ENCODE results near the gene PLPP4.

The PLPP4 gene

GRCh38 chr10:120456143-120456625, 843 bp upstream of the PLPP4 start:
- no peak for DNase-seq (ENCODE audit: low spot score)

GRCh38 chr10:120457431-120458172, 575 bp downstream of the PLPP4 start:
- no peak for DNase-seq (ENCODE audit: low spot score)

GRCh38 chr10:120458432-120458831, 1.4 kb downstream of the PLPP4 start:
- DNase-seq (ENCODE audit: low spot score), result peak; percentile 44

- DNase-seq (ENCODE audit: low spot score), result peak; percentile 77
Measured at GRCh38 chr10:120459185-120459584, 2.2 kb downstream of the PLPP4 start.

- no peak for DNase-seq (ENCODE audit: low spot score)
Measured at GRCh38 chr10:120460186-120460585, 3.2 kb downstream of the PLPP4 start.

GRCh38 chr10:120460776-120461175, 3.7 kb downstream of the PLPP4 start:
- no peak for DNase-seq (ENCODE audit: low spot score)

GRCh38 chr10:120462018-120462682, 5.1 kb downstream of the PLPP4 start:
- no peak for DNase-seq (ENCODE audit: low spot score)

GRCh38 chr10:120465138-120465537, 8.1 kb downstream of the PLPP4 start:
- DNase-seq (ENCODE audit: low spot score), result no peak

- no peak for DNase-seq (ENCODE audit: low spot score)
Measured at GRCh38 chr10:120466006-120466405, 9.0 kb downstream of the PLPP4 start.

GRCh38 chr10:120473593-120473992, 16.6 kb downstream of the PLPP4 start:
- DNase-seq (ENCODE audit: low spot score), result no peak

GRCh38 chr10:120474956-120475355, 17.9 kb downstream of the PLPP4 start:
- no peak for DNase-seq (ENCODE audit: low spot score)

- DNase-seq (ENCODE audit: low spot score), result no peak
Measured at GRCh38 chr10:120475844-120476791, 19.1 kb downstream of the PLPP4 start.

- no peak for DNase-seq (ENCODE audit: low spot score)
Measured at GRCh38 chr10:120477021-120477742, 20.2 kb downstream of the PLPP4 start.

- DNase-seq (ENCODE audit: low spot score), result no peak
Measured at GRCh38 chr10:120477743-120478141, 20.7 kb downstream of the PLPP4 start.

- no peak for DNase-seq (ENCODE audit: low spot score)
Measured at GRCh38 chr10:120478386-120478785, 21.4 kb downstream of the PLPP4 start.

GRCh38 chr10:120479506-120479905, 22.5 kb downstream of the PLPP4 start:
- DNase-seq (ENCODE audit: low spot score), result no peak

GRCh38 chr10:120480065-120480600, 23.1 kb downstream of the PLPP4 start:
- no peak for DNase-seq (ENCODE audit: low spot score)

- DNase-seq (ENCODE audit: low spot score), result no peak
Measured at GRCh38 chr10:120480848-120481247, 23.8 kb downstream of the PLPP4 start.

GRCh38 chr10:120483006-120483405, 26.0 kb downstream of the PLPP4 start:
- DNase-seq (ENCODE audit: low spot score), result no peak

GRCh38 chr10:120483651-120484301, 26.7 kb downstream of the PLPP4 start:
- DNase-seq (ENCODE audit: low spot score), result no peak

- no peak for DNase-seq (ENCODE audit: low spot score)
Measured at GRCh38 chr10:120485946-120486345, 28.9 kb downstream of the PLPP4 start.

Measured in pons (tissue), 1 donor.